Measurements from ENCODE around the gene MKX.

The MKX gene

GRCh38 chr10:27745732-27746396, at the start of gene MKX:
Gene MKX (minus strand): TSS chr10:27745819. CDS start chr10:27743415, 2,404 bp downstream.
- no peak for DNase-seq (ENCODE audit: low read depth in 2 of 2, low spot score in 1 of 2)

- DNase-seq (ENCODE audit: low read depth in 2 of 2, low spot score in 1 of 2): no peak
These were observed 48.5 kb upstream of the MKX start for GRCh38 chr10:27794157-27794556.

GRCh38 chr10:27792216-27792615, 46.6 kb upstream of the MKX start:
- DNase-seq (ENCODE audit: low read depth in 2 of 2, low spot score in 1 of 2): no peak

GRCh38 chr10:27784272-27784671, 38.7 kb upstream of the MKX start:
- DNase-seq (ENCODE audit: low read depth in 2 of 2, low spot score in 1 of 2): no peak

- DNase-seq (ENCODE audit: low read depth in 2 of 2, low spot score in 1 of 2): no peak
These were observed 38.0 kb upstream of the MKX start for GRCh38 chr10:27783660-27784059.

- DNase-seq (ENCODE audit: low read depth in 2 of 2, low spot score in 1 of 2): no peak
These were observed 33.9 kb upstream of the MKX start for GRCh38 chr10:27779462-27780015.

GRCh38 chr10:27774831-27775230, 29.2 kb upstream of the MKX start:
- no peak for DNase-seq (ENCODE audit: low read depth in 2 of 2, low spot score in 1 of 2)

GRCh38 chr10:27771231-27771630, 25.6 kb upstream of the MKX start:
- no peak for DNase-seq (ENCODE audit: low read depth in 2 of 2, low spot score in 1 of 2)

GRCh38 chr10:27770181-27770580, 24.6 kb upstream of the MKX start:
- DNase-seq (ENCODE audit: low read depth in 2 of 2, low spot score in 1 of 2): no peak

- DNase-seq (ENCODE audit: low read depth in 2 of 2, low spot score in 1 of 2): no peak
These were observed 15.2 kb upstream of the MKX start for GRCh38 chr10:27760867-27761266.

- no peak for DNase-seq (ENCODE audit: low read depth in 2 of 2, low spot score in 1 of 2)
These were observed 14.1 kb upstream of the MKX start for GRCh38 chr10:27759483-27760272.

GRCh38 chr10:27752673-27753237, 7.1 kb upstream of the MKX start:
- DNase-seq (ENCODE audit: low read depth in 2 of 2, low spot score in 1 of 2): no peak

- DNase-seq (ENCODE audit: low read depth in 2 of 2, low spot score in 1 of 2): no peak
These were observed 3.0 kb upstream of the MKX start for GRCh38 chr10:27748601-27749000.

GRCh38 chr10:27747096-27747451, 1.5 kb upstream of the MKX start:
- DNase-seq (ENCODE audit: low read depth in 2 of 2, low spot score in 1 of 2): no peak

GRCh38 chr10:27746397-27747095, 927 bp upstream of the MKX start:
- no peak for DNase-seq (ENCODE audit: low read depth in 2 of 2, low spot score in 1 of 2)

- no peak for DNase-seq (ENCODE audit: low read depth in 2 of 2, low spot score in 1 of 2)
These were observed 552 bp downstream of the MKX start for GRCh38 chr10:27744802-27745731.

- DNase-seq (ENCODE audit: low read depth in 2 of 2, low spot score in 1 of 2): no peak
These were observed 1.5 kb downstream of the MKX start for GRCh38 chr10:27743877-27744801.

GRCh38 chr10:27743012-27743876, 2.4 kb downstream of the MKX start:
- no peak for DNase-seq (ENCODE audit: low read depth in 2 of 2, low spot score in 1 of 2)

Measured in stimulated activated CD8-positive, alpha-beta memory T cell treated with anti-CD3 and anti-CD28 coated beads, Interleukin-4, amount 100 ng/mL, for 1 hour (primary cell).